Measurements from ENCODE around the gene GATAD2A. TPM values are rescaled to one million over a fixed set of nuclear protein-coding genes. Genes with fewer than 3 reads are reported as not detected.

Gene GATAD2A
- total and polyA plus RNA-seq, 10 of the 15 experiments (the other 5 are each of a cell fraction or from before 2014, with no cell fraction given): 2.6 to 173 (median 32.0) TPM

DNA sequence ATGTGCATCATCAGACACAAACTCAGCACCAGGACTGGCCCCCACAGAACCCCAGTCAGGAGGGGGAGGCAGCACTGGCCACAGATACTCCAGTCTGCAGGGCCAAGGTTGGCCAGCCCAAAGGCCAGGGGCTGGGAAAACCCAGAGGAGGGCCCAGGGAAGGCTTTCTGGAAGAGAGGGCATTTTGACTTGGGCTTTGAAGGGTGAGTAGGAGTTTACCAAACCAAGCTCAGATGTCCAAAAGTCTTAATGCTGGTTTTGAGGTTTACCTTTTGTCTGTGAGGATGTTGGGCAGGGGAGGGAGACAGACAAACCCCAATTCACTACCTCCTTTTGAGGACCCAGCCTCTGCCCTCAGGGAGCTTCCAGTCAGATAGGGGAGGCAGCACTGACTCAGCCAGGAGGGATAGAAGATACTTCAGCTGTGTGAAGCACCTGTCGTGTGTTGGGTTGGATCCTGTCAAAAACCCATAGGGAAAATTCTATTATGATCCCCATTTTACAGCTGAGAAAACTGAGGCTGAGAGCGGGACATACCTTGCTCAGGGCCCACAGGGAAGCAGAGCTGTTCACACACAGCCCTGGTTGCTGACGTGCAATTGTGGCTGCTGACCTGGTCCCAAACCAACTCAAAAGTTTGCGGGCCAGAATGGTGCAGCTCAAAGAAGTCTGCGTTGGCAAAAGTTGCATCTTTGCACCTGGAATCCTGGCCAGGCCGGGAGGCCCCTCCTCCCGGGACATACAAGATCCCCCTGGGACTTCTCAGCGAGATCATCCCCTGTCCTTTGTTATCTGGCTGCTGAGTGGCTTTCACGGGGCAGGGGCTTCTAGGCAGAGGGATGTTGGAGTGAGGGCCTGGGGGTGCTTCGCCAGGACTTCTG is 145.7 kb downstream of the GATAD2A start (continued):
- TF ChIP-seq, protein P1, sequence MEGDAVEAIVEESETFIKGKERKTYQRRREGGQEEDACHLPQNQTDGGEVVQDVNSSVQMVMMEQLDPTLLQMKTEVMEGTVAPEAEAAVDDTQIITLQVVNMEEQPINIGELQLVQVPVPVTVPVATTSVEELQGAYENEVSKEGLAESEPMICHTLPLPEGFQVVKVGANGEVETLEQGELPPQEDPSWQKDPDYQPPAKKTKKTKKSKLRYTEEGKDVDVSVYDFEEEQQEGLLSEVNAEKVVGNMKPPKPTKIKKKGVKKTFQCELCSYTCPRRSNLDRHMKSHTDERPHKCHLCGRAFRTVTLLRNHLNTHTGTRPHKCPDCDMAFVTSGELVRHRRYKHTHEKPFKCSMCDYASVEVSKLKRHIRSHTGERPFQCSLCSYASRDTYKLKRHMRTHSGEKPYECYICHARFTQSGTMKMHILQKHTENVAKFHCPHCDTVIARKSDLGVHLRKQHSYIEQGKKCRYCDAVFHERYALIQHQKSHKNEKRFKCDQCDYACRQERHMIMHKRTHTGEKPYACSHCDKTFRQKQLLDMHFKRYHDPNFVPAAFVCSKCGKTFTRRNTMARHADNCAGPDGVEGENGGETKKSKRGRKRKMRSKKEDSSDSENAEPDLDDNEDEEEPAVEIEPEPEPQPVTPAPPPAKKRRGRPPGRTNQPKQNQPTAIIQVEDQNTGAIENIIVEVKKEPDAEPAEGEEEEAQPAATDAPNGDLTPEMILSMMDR (IDR thresholded peaks at IDR 0.05 in 2 of 3, conservative IDR thresholded peaks at IDR 0.05 in 1 of 3; ENCODE audit: control insufficient read depth in 2 of 3, extremely low read depth in 1 of 3, insufficient read depth in 1 of 3, low read depth in 3 of 3, low read length in 3 of 3): no peak
- TF ChIP-seq, protein P2, sequence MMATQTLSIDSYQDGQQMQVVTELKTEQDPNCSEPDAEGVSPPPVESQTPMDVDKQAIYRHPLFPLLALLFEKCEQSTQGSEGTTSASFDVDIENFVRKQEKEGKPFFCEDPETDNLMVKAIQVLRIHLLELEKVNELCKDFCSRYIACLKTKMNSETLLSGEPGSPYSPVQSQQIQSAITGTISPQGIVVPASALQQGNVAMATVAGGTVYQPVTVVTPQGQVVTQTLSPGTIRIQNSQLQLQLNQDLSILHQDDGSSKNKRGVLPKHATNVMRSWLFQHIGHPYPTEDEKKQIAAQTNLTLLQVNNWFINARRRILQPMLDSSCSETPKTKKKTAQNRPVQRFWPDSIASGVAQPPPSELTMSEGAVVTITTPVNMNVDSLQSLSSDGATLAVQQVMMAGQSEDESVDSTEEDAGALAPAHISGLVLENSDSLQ (IDR thresholded peaks at IDR 0.05): no peak
- TF ChIP-seq ZZZ3 (IDR thresholded peaks at IDR 0.05; ENCODE audit: control insufficient read depth, insufficient read length, low read depth) (no peak), RB1 (IDR thresholded peaks at IDR 0.05; ENCODE audit: borderline replicate concordance) (no peak)

DNA sequence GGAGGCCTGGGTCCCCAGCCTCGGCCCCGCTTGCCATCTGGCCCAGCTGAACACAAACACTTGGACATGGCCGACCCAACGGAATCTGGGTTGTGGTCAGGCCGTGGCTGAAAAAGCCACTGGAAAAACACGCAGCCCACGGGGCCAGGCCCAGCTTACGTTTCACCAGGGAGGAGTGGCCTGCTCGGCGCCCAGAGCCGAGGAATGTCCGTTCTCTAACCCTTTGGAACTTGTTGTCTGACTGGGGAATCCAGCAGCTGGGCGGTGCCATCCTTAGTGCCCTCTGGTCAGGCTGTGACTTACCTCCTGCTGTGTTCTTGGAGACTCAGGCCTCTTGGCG is 146.3 kb downstream of the GATAD2A start:
- intact Hi-C loops (cut with micrococcal nuclease; ENCODE audit: unreplicated experiment) (no loop called here), in situ Hi-C loops (cut with MboI) (no loop called here)
- Histone ChIP-seq H3K79me2 (ENCODE audit: control insufficient read depth, insufficient read depth, low read length) (no peaks in the 10 kb centered on the region), H4K20me1 (ENCODE audit: control insufficient read depth, insufficient read depth) (no peaks in the 10 kb centered on the region), H3K9me3 (replicated peaks; ENCODE audit: control insufficient read depth, insufficient read depth, low read length) (no peaks in the 10 kb centered on the region), H3K27me3 (replicated peaks in 1 of 2; ENCODE audit: control insufficient read depth in 2 of 2, insufficient read depth in 2 of 2, low read length in 1 of 2) (no peaks in the 10 kb centered on the region), H3K4me1 (ENCODE audit: control insufficient read depth, insufficient read depth, low read length) (no peaks in the 10 kb centered on the region), H3K27ac (ENCODE audit: control insufficient read depth, insufficient read depth) (no peak overlapping the region), H3K4me2 (ENCODE audit: control insufficient read depth, insufficient read depth) (no peak overlapping the region), H2AFZ (ENCODE audit: control insufficient read depth, low read depth, low read length) (no peak overlapping the region), H3K9ac (ENCODE audit: control insufficient read depth, insufficient read depth, low read length) (no peak overlapping the region), H3K4me3 (no peak overlapping the region), H3K36me3 (ENCODE audit: control insufficient read depth in 2 of 2, insufficient read depth in 2 of 2, low read length in 1 of 2) (no peaks in the 10 kb centered on the region)
- ChIA-PET RAD21 (ENCODE audit: unreplicated experiment) (no interaction called here), SMC1A (ENCODE audit: uncharacterized antibody, unreplicated experiment) (interaction anchor here (0.7 to 0.8 kb wide), 2 partner anchors 19 to 40 kb away, joined by 4 read pairs; no protein-coding TSS in a partner anchor), POLR2A (interaction anchor here (1.1 kb wide), 1 partner anchor 8 kb away, joined by 3 read pairs; no protein-coding TSS in a partner anchor), CTCF (interaction anchor here (1.1 to 7.2 kb wide), 5 partner anchors 9 to 93 kb away, joined by 3 to 50 read pairs (median 5); no protein-coding TSS in a partner anchor)
- FAIRE-seq: no peak
- BruUV-seq (replicated peaks): no TSS peak
- no peak for ATAC-seq
- 56% methylated on average over 14 of the region's 14 CpGs for WGBS (ENCODE audit: insufficient coverage, insufficient replicate concordance, low lambda C conversion rate, missing lambda C conversion rate)
- DNase-seq (ENCODE audit: low read depth, low spot score): no peak
- TF ChIP-seq DPF2 (IDR thresholded peaks at IDR 0.05) (no peak), HDGF (IDR thresholded peaks at IDR 0.05) (no peak), RCOR1 (conservative IDR thresholded peaks at IDR 0.05; ENCODE audit: low read depth, low read length) (no peak)
- TF ChIP-seq, protein P3, sequence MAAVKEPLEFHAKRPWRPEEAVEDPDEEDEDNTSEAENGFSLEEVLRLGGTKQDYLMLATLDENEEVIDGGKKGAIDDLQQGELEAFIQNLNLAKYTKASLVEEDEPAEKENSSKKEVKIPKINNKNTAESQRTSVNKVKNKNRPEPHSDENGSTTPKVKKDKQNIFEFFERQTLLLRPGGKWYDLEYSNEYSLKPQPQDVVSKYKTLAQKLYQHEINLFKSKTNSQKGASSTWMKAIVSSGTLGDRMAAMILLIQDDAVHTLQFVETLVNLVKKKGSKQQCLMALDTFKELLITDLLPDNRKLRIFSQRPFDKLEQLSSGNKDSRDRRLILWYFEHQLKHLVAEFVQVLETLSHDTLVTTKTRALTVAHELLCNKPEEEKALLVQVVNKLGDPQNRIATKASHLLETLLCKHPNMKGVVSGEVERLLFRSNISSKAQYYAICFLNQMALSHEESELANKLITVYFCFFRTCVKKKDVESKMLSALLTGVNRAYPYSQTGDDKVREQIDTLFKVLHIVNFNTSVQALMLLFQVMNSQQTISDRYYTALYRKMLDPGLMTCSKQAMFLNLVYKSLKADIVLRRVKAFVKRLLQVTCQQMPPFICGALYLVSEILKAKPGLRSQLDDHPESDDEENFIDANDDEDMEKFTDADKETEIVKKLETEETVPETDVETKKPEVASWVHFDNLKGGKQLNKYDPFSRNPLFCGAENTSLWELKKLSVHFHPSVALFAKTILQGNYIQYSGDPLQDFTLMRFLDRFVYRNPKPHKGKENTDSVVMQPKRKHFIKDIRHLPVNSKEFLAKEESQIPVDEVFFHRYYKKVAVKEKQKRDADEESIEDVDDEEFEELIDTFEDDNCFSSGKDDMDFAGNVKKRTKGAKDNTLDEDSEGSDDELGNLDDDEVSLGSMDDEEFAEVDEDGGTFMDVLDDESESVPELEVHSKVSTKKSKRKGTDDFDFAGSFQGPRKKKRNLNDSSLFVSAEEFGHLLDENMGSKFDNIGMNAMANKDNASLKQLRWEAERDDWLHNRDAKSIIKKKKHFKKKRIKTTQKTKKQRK (IDR thresholded peaks at IDR 0.05; ENCODE audit: low read depth, low read length): no peak
- TF ChIP-seq, protein P4, sequence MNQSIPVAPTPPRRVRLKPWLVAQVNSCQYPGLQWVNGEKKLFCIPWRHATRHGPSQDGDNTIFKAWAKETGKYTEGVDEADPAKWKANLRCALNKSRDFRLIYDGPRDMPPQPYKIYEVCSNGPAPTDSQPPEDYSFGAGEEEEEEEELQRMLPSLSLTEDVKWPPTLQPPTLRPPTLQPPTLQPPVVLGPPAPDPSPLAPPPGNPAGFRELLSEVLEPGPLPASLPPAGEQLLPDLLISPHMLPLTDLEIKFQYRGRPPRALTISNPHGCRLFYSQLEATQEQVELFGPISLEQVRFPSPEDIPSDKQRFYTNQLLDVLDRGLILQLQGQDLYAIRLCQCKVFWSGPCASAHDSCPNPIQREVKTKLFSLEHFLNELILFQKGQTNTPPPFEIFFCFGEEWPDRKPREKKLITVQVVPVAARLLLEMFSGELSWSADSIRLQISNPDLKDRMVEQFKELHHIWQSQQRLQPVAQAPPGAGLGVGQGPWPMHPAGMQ (IDR thresholded peaks at IDR 0.05; ENCODE audit: borderline replicate concordance): no peak
- TF ChIP-seq, protein P5, sequence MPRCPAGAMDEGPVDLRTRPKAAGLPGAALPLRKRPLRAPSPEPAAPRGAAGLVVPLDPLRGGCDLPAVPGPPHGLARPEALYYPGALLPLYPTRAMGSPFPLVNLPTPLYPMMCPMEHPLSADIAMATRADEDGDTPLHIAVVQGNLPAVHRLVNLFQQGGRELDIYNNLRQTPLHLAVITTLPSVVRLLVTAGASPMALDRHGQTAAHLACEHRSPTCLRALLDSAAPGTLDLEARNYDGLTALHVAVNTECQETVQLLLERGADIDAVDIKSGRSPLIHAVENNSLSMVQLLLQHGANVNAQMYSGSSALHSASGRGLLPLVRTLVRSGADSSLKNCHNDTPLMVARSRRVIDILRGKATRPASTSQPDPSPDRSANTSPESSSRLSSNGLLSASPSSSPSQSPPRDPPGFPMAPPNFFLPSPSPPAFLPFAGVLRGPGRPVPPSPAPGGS (IDR thresholded peaks at IDR 0.05; ENCODE audit: borderline replicate concordance, insufficient read depth, low read depth, low read length, poor library complexity, severe bottlenecking): no peak

Data from GM12878 (cell line).